ENCODE data around the gene RAI1. TPM values are rescaled to one million over a fixed set of nuclear protein-coding genes. Genes with fewer than 3 reads are reported as not detected.
A peak's percentile ranks its signal among the peaks of the same experiment; 100 is the strongest.

RAI1 gene
- total RNA-seq, 1 donor from 2014 or later: 39.1 TPM

- no peak for FAIRE-seq
- no peak overlapping the region for H3K4me2 ChIP-seq (ENCODE audit: low read length)
- Mint-ChIP-seq H3K27me3 (ENCODE audit: low read depth, unreplicated experiment) (no peaks in the 10 kb centered on the region), H3K4me3 (ENCODE audit: unreplicated experiment) (no peak overlapping the region), H3K4me1 (ENCODE audit: low read depth, unreplicated experiment) (peaks cover 19% of the 10 kb centered on the region), H3K36me3 (ENCODE audit: low read depth, unreplicated experiment) (peaks cover 7% of the 10 kb centered on the region), H3K27ac (ENCODE audit: unreplicated experiment) (no peak overlapping the region), H3K9me3 (ENCODE audit: unreplicated experiment) (peaks cover 2% of the 10 kb centered on the region)
- no peak for TF ChIP-seq EZH2 (IDR thresholded peaks at IDR 0.05; ENCODE audit: insufficient read depth, low read length)
- TF ChIP-seq, protein P1, sequence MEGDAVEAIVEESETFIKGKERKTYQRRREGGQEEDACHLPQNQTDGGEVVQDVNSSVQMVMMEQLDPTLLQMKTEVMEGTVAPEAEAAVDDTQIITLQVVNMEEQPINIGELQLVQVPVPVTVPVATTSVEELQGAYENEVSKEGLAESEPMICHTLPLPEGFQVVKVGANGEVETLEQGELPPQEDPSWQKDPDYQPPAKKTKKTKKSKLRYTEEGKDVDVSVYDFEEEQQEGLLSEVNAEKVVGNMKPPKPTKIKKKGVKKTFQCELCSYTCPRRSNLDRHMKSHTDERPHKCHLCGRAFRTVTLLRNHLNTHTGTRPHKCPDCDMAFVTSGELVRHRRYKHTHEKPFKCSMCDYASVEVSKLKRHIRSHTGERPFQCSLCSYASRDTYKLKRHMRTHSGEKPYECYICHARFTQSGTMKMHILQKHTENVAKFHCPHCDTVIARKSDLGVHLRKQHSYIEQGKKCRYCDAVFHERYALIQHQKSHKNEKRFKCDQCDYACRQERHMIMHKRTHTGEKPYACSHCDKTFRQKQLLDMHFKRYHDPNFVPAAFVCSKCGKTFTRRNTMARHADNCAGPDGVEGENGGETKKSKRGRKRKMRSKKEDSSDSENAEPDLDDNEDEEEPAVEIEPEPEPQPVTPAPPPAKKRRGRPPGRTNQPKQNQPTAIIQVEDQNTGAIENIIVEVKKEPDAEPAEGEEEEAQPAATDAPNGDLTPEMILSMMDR (IDR thresholded peaks at IDR 0.05; ENCODE audit: insufficient read depth, low read depth, low read length): no peak
- peaks cover 31% of the 10 kb centered on the region for H3K4me1 ChIP-seq (ENCODE audit: insufficient read depth, low read length)
- H3K9ac ChIP-seq (ENCODE audit: low read length): no peak overlapping the region
- no peak overlapping the region for H3K4me3 ChIP-seq (ENCODE audit: insufficient read depth, low read depth, low read length)
- H4K20me1 ChIP-seq (ENCODE audit: insufficient read depth, low read length): peaks cover 92% of the 10 kb centered on the region
- H3K79me2 ChIP-seq (ENCODE audit: insufficient read depth, low read length): peaks cover 30% of the 10 kb centered on the region
- no peaks in the 10 kb centered on the region for H3K27me3 ChIP-seq (ENCODE audit: insufficient read depth, low read length)
- H2AFZ ChIP-seq (ENCODE audit: low read depth, low read length): no peak overlapping the region
- peaks cover 17% of the 10 kb centered on the region for H3K36me3 ChIP-seq (ENCODE audit: insufficient read depth, low read length)
- no peak overlapping the region for H3K27ac ChIP-seq (ENCODE audit: low read depth, low read length)
- no peak for DNase-seq (ENCODE audit: low read depth)
- H3K9me3 ChIP-seq (ENCODE audit: insufficient read depth, low read depth, low read length): no peaks in the 10 kb centered on the region
Measured at GRCh38 chr17:17818088-17818526, 136.8 kb downstream of the RAI1 start.

GRCh38 chr17:17819111-17819510 is 137.9 kb downstream of the RAI1 start:
- Histone ChIP-seq H3K4me3 (ENCODE audit: insufficient read depth, low read depth, low read length) (no peak overlapping the region), H4K20me1 (ENCODE audit: insufficient read depth, low read length) (peaks cover 88% of the 10 kb centered on the region), H3K36me3 (ENCODE audit: insufficient read depth, low read length) (peaks cover 14% of the 10 kb centered on the region), H3K9ac (ENCODE audit: low read length) (no peak overlapping the region), H3K9me3 (ENCODE audit: insufficient read depth, low read depth, low read length) (no peaks in the 10 kb centered on the region), H3K27ac (ENCODE audit: low read depth, low read length) (no peak overlapping the region), H3K27me3 (ENCODE audit: insufficient read depth, low read length) (no peaks in the 10 kb centered on the region), H3K4me1 (ENCODE audit: insufficient read depth, low read length) (peaks cover 39% of the 10 kb centered on the region), H2AFZ (ENCODE audit: low read depth, low read length) (no peak overlapping the region), H3K4me2 (ENCODE audit: low read length) (peak overlapping the region; percentile 54), H3K79me2 (ENCODE audit: insufficient read depth, low read length) (peaks cover 36% of the 10 kb centered on the region)
- Mint-ChIP-seq H3K27me3 (ENCODE audit: low read depth, unreplicated experiment) (no peaks in the 10 kb centered on the region), H3K27ac (ENCODE audit: unreplicated experiment) (peak overlapping the region; percentile 15), H3K36me3 (ENCODE audit: low read depth, unreplicated experiment) (peaks cover 7% of the 10 kb centered on the region), H3K4me1 (ENCODE audit: low read depth, unreplicated experiment) (peaks cover 23% of the 10 kb centered on the region), H3K4me3 (ENCODE audit: unreplicated experiment) (no peak overlapping the region), H3K9me3 (ENCODE audit: unreplicated experiment) (peaks cover 2% of the 10 kb centered on the region)
- DNase-seq (ENCODE audit: low read depth) (no peak), FAIRE-seq (no peak)
- TF ChIP-seq, protein P1 (IDR thresholded peaks at IDR 0.05; ENCODE audit: insufficient read depth, low read depth, low read length): no peak
- no peak for TF ChIP-seq EZH2 (IDR thresholded peaks at IDR 0.05; ENCODE audit: insufficient read depth, low read length)

- FAIRE-seq: peak; percentile 20
- H4K20me1 ChIP-seq (ENCODE audit: insufficient read depth, low read length): peaks cover 85% of the 10 kb centered on the region
- H3K27ac ChIP-seq (ENCODE audit: low read depth, low read length): no peak overlapping the region
- H3K27me3 ChIP-seq (ENCODE audit: insufficient read depth, low read length): no peaks in the 10 kb centered on the region
- H3K4me1 Mint-ChIP-seq (ENCODE audit: low read depth, unreplicated experiment): peaks cover 28% of the 10 kb centered on the region
- peaks cover 14% of the 10 kb centered on the region for H3K36me3 ChIP-seq (ENCODE audit: insufficient read depth, low read length)
- H3K79me2 ChIP-seq (ENCODE audit: insufficient read depth, low read length): peaks cover 40% of the 10 kb centered on the region
- H3K36me3 Mint-ChIP-seq (ENCODE audit: low read depth, unreplicated experiment): peaks cover 7% of the 10 kb centered on the region
- TF ChIP-seq, protein P1 (IDR thresholded peaks at IDR 0.05; ENCODE audit: insufficient read depth, low read depth, low read length): no peak
- TF ChIP-seq EZH2 (IDR thresholded peaks at IDR 0.05; ENCODE audit: insufficient read depth, low read length): no peak
- peaks cover 44% of the 10 kb centered on the region for H3K4me1 ChIP-seq (ENCODE audit: insufficient read depth, low read length)
- no peaks in the 10 kb centered on the region for H3K27me3 Mint-ChIP-seq (ENCODE audit: low read depth, unreplicated experiment)
- H3K4me3 Mint-ChIP-seq (ENCODE audit: unreplicated experiment): peak overlapping the region; percentile 71
- H2AFZ ChIP-seq (ENCODE audit: low read depth, low read length): no peak overlapping the region
- H3K9me3 Mint-ChIP-seq (ENCODE audit: unreplicated experiment): peaks cover 2% of the 10 kb centered on the region
- peak overlapping the region; percentile 54 for H3K4me2 ChIP-seq (ENCODE audit: low read length)
- no peak overlapping the region for H3K9ac ChIP-seq (ENCODE audit: low read length)
- peak; percentile 84 for DNase-seq (ENCODE audit: low read depth)
- no peak overlapping the region for H3K4me3 ChIP-seq (ENCODE audit: insufficient read depth, low read depth, low read length)
- no peaks in the 10 kb centered on the region for H3K9me3 ChIP-seq (ENCODE audit: insufficient read depth, low read depth, low read length)
- peak overlapping the region; percentile 66 for H3K27ac Mint-ChIP-seq (ENCODE audit: unreplicated experiment)
Measured at GRCh38 chr17:17819561-17819995, 138.3 kb downstream of the RAI1 start.
